Transverse colon (tissue), 3 donors: ENCODE measurements around the gene RAP2B.

ENCODE experiments used
- CTCF ChIP-seq, 5 experiments: fragments of 200-600 bp in 3 of 5; fragments of 450-650 bp in 2 of 5; sonication (generic) in 3 of 5; IDR thresholded peaks; 1 replicate in 2 of 5; 2 replicates in 3 of 5; pipeline ENCODE4 v1.5.1; 2016 to 2017; ENCODE audit warnings: antibody characterized with exemption in 5 of 5, inconsistent platforms in 3 of 5, mild to moderate bottlenecking in 2 of 5, moderate library complexity in 1 of 5
- POLR2A ChIP-seq: fragments of 450-650 bp; IDR thresholded peaks from one replicate; pipeline ENCODE4 v1.6.1; 2016; ENCODE audit warnings: antibody characterized with exemption, mild to moderate bottlenecking, moderate library complexity

DNA sequence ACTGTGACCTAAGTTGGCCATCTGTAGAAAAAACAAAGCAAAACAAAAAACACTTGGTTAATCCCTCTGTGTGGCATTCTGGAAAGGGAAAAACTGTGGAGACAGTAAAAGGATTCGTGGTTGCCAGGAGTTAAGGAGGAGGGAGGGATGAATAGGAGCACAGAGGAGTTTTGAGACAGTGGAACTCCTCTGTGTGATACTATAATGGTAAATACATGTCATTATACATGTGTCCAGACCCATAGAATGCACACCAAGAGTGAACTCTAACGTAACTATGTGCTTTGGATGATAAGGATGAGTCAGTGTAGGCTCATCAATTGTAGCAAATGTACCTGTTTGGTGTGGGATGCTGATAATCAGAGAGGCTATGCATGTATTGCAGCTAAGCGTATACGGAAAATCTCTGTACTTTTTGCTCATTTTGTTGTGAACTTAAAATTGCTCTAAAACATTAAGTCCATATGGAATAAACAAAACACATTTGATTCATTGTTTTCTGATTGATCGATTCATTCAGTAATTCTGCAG lies 33.4 kb downstream of the RAP2B start:
- TF ChIP-seq CTCF (IDR thresholded peaks at IDR 0.05) (no peak), POLR2A (no peak)
